Left lung (tissue), 10 donors: ENCODE measurements around the gene SOX6. TPM values are rescaled to one million over a fixed set of nuclear protein-coding genes. Genes with fewer than 3 reads are reported as not detected.

Experiments
- ATAC-seq: fragments of 200-7000 bp; cut with Tn5 transposase; one replicate; pipeline ENCODE4 v1.9.1; 2020; ENCODE audit warnings: moderate library complexity
- DNase-seq, 4 donors: peaks; one replicate each; pipeline ENCODE4 v3.0.0-alpha.2; 2013 to 2020
- H3K27ac ChIP-seq, 2 donors: fragments of 200-600 bp; sonication (generic) in 1 of 2; one replicate each; pipeline versions ENCODE4 v1.5.0 to v1.8.0; 2020 to 2021
- H3K27me3 ChIP-seq, 2 donors: fragments of 200-600 bp; sonication (generic) in 1 of 2; one replicate each; pipeline versions ENCODE4 v1.5.0 to v1.8.0; 2020 to 2021
- H3K36me3 ChIP-seq, 2 donors: fragments of 200-600 bp; sonication (generic) in 1 of 2; one replicate each; pipeline versions ENCODE4 v1.5.0 to v1.8.0; 2020 to 2021
- H3K4me1 ChIP-seq, 2 donors: fragments of 200-600 bp; one replicate each; pipeline ENCODE4 v1.8.0; 2021
- H3K4me3 ChIP-seq, 2 donors: fragments of 200-600 bp; sonication (generic) in 1 of 2; one replicate each; pipeline versions ENCODE4 v1.5.0 to v1.8.0; 2020 to 2021; ENCODE audit warnings: mild to moderate bottlenecking in 1 of 2
- H3K9me3 ChIP-seq, 2 donors: fragments of 200-600 bp; sonication (generic) in 1 of 2; one replicate each; pipeline versions ENCODE4 v1.5.0 to v1.8.0; 2020 to 2021
- CTCF ChIP-seq, 2 donors: fragments of 200-600 bp; sonication (generic) in 1 of 2; IDR thresholded peaks; one replicate each; pipeline versions ENCODE4 v1.5.0 to v1.8.0; 2021; ENCODE audit warnings: antibody characterized with exemption in 2 of 2
- intact Hi-C, 2 donors: fragments of 100-400 bp; cut with DNase I; formaldehyde crosslinking; loops; one replicate each; pipeline versions ENCODE4 v1.11.2 to v1.14.2; 2022
- polyA plus RNA-seq, 6 donors: library from polyadenylated mRNA; unstranded; fragments of 120-200 nt; gene quantifications; one replicate each; pipeline ENCODE4 v1.2.1, GENCODE V29; 2013; ENCODE audit not compliant: insufficient read length in 6 of 6
- total RNA-seq, 2 donors: library from RNA; stranded (reverse); fragmentation: NEBNext Ultra II Directional; extraction: Animal tissue kit (Norgen Biotek cat#: 25700); gene quantifications; one replicate each; pipeline ENCODE4 v1.2.1, GENCODE V29; 2021
- donor health status: DM: no; HTN: yes; CAD: no.
- donor health status: DM: no; HTN: no; CAD: no.

Gene SOX6
- total and polyA plus RNA-seq, 8 donors, result 4.7 to 20.5 (median 15.6) TPM

GRCh38 chr11:16040151-16040550, 316.2 kb downstream of the SOX6 start:
- DNase-seq, result no peak
- no peak for ATAC-seq
- intact Hi-C loops, result no loop called here

GRCh38 chr11:16037179-16037578, 319.2 kb downstream of the SOX6 start:
- Histone ChIP-seq H3K27ac (no peak overlapping the region), H3K4me3 (no peak overlapping the region), H3K36me3 (no peaks in the 10 kb centered on the region), H3K4me1 (no peaks in the 10 kb centered on the region), H3K9me3 (no peaks in the 10 kb centered on the region), H3K27me3 (no peaks in the 10 kb centered on the region)
- TF ChIP-seq CTCF (IDR thresholded peaks at IDR 0.05), result no peak
- DNase-seq (no peak), ATAC-seq (no peak)
- intact Hi-C loops, result no loop called here

More at GRCh38 chr11:16040151-16040550, 316.2 kb downstream of the SOX6 start:
- no peaks in the 10 kb centered on the region for H3K36me3 ChIP-seq
- H3K4me3 ChIP-seq, result no peak overlapping the region
- H3K27ac ChIP-seq, result no peak overlapping the region
- no peaks in the 10 kb centered on the region for H3K27me3 ChIP-seq
- no peak for TF ChIP-seq CTCF (IDR thresholded peaks at IDR 0.05)
- H3K4me1 ChIP-seq, result no peaks in the 10 kb centered on the region
- H3K9me3 ChIP-seq, result no peaks in the 10 kb centered on the region

- ATAC-seq (no peak), DNase-seq (no peak)
- intact Hi-C loops, result no loop called here
- Histone ChIP-seq H3K4me3 (no peak overlapping the region), H3K36me3 (no peaks in the 10 kb centered on the region), H3K4me1 (no peaks in the 10 kb centered on the region), H3K27me3 (no peaks in the 10 kb centered on the region), H3K27ac (no peak overlapping the region), H3K9me3 (no peaks in the 10 kb centered on the region)
- no peak for TF ChIP-seq CTCF (IDR thresholded peaks at IDR 0.05)
These were observed 320.1 kb downstream of the SOX6 start for GRCh38 chr11:16036218-16036617.

GRCh38 chr11:16034074-16034473, 322.3 kb downstream of the SOX6 start:
- Histone ChIP-seq H3K4me1 (no peaks in the 10 kb centered on the region), H3K4me3 (no peak overlapping the region), H3K27me3 (no peaks in the 10 kb centered on the region), H3K9me3 (no peaks in the 10 kb centered on the region), H3K36me3 (no peaks in the 10 kb centered on the region), H3K27ac (no peak overlapping the region)
- ATAC-seq (no peak), DNase-seq (no peak)
- no peak for TF ChIP-seq CTCF (IDR thresholded peaks at IDR 0.05)
- intact Hi-C loops, result no loop called here

- no peaks in the 10 kb centered on the region for H3K4me1 ChIP-seq
- ATAC-seq, result no peak
- no peaks in the 10 kb centered on the region for H3K27me3 ChIP-seq
- no peak overlapping the region for H3K4me3 ChIP-seq
- H3K27ac ChIP-seq, result no peak overlapping the region
- intact Hi-C loops, result no loop called here
- no peak for TF ChIP-seq CTCF (IDR thresholded peaks at IDR 0.05)
- no peaks in the 10 kb centered on the region for H3K9me3 ChIP-seq
- DNase-seq, result no peak
- no peaks in the 10 kb centered on the region for H3K36me3 ChIP-seq
These were observed 323.4 kb downstream of the SOX6 start for GRCh38 chr11:16032974-16033373.
